ENCODE data around the gene EDC3.
"Not testable (repeated sequence)": the region's sequence is repeated elsewhere in the genome, so short reads cannot be mapped to it uniquely, and the experiment has no call there.

GRCh38 chr15:74629696-74630095, 66.1 kb downstream of the EDC3 start:
- not testable (repeated sequence) for TF ChIP-seq CTCF, POLR2A (IDR thresholded peaks at IDR 0.05)
